K562 (cell line): ENCODE data around the gene CRABP2. TPM values are rescaled to one million over a fixed set of nuclear protein-coding genes. Genes with fewer than 3 reads are reported as not detected.

ENCODE experiments used
- ATAC-seq: fragments of 200-7000 bp; cut with Tn5 transposase; 3 replicates; pipeline ENCODE4 v1.9.1; 2020; ENCODE audit warnings: moderate library complexity
- BruUV-seq: library from RNA; stranded (reverse); fragments of 400-500 nt; replicated peaks from 2 replicates; lab custom pipeline; 2021; lab: Mats Ljungman, UMichigan
- CTCF ChIA-PET: fragments of 300-600 bp; formaldehyde crosslinking; extraction: SDS; loops from one replicate; lab custom pipeline; 2021; ENCODE audit warnings: low intra/inter-chr PET ratio; lab: Yijun Ruan, JAX
- POLR2A ChIA-PET: fragments of 300-600, 350-650 bp; sonication (Branson Sonifier 250); formaldehyde crosslinking; extraction: SDS; loops from one replicate; lab custom pipeline; 2021; ENCODE audit warnings: antibody characterized with exemption, inconsistent platforms; lab: Yijun Ruan, JAX
- DNase-seq, 4 experiments: peaks; one replicate each; pipeline versions ENCODE4 v3.0.0 to v3.0.0-alpha.2; 2011 to 2018; ENCODE audit warnings: low spot score in 3 of 4, mixed read lengths in 3 of 4; ENCODE audit errors: extremely low read depth in 1 of 4
- FAIRE-seq: peaks from 2 replicates; lab custom pipeline; 2011; peaks lifted over from hg19 to GRCh38; lab: Jason Lieb, UNC
- H2AFZ ChIP-seq: 2 replicates; pipeline ENCODE4 v1.6.0; 2011; ENCODE audit warnings: low read depth, low read length, control low read depth, inconsistent platforms
- H3K27ac ChIP-seq: fragments of 200-600 bp; 3 replicates; pipeline ENCODE4 v1.8.0; 2011; ENCODE audit warnings: low read depth, mild to moderate bottlenecking, control low read depth, inconsistent platforms, low read length, moderate library complexity, mixed read lengths; ENCODE audit errors: extremely low read depth
- H3K27me3 ChIP-seq, 2 experiments: fragments of 300-600 bp in 1 of 2; 2 replicates in 1 of 2; 3 replicates in 1 of 2; pipeline versions ENCODE4 v1.6.0 to v1.8.0; 2011; ENCODE audit warnings: inconsistent platforms in 2 of 2, low read length in 2 of 2, mild to moderate bottlenecking in 1 of 2, mixed read lengths in 1 of 2, moderate library complexity in 1 of 2; ENCODE audit not compliant: control insufficient read depth in 2 of 2, insufficient read depth in 2 of 2
- H3K36me3 ChIP-seq: fragments of 300-600 bp; 3 replicates; pipeline ENCODE4 v1.8.0; 2011; ENCODE audit warnings: mild to moderate bottlenecking, low read length, inconsistent platforms; ENCODE audit not compliant: control insufficient read depth, insufficient read depth
- H3K4me1 ChIP-seq, 2 experiments: fragments of 200-600 bp in 1 of 2; replicated peaks in 1 of 2; 2 replicates in 1 of 2; 3 replicates in 1 of 2; pipeline versions ENCODE4 v1.5.1 to v1.8.0; 2011; ENCODE audit warnings: inconsistent platforms in 2 of 2, low read length in 2 of 2, mild to moderate bottlenecking in 1 of 2, mixed read lengths in 1 of 2, moderate library complexity in 1 of 2; ENCODE audit not compliant: control insufficient read depth in 2 of 2, insufficient read depth in 2 of 2
- H3K4me2 ChIP-seq: 2 replicates; pipeline ENCODE4 v1.6.1; 2011; ENCODE audit warnings: low read length, control low read depth, inconsistent platforms, mixed read lengths; ENCODE audit not compliant: insufficient read depth
- H3K4me3 ChIP-seq: fragments of 200-600 bp; sonication (generic), shearing (Covaris generic); 2 replicates; pipeline ENCODE4 v1.5.1; 2016; ENCODE audit warnings: control low read depth, inconsistent platforms
- H3K79me2 ChIP-seq: fragments of 200-600 bp; 3 replicates; pipeline ENCODE4 v1.8.0; 2011; ENCODE audit warnings: low read length, inconsistent platforms; ENCODE audit not compliant: control insufficient read depth, insufficient read depth
- H3K9ac ChIP-seq, 2 experiments: 2 replicates each; pipeline versions ENCODE4 v1.6.0 to v1.6.1; 2011; ENCODE audit warnings: low read depth in 2 of 2, low read length in 2 of 2, control low read depth in 1 of 2, inconsistent platforms in 1 of 2, mild to moderate bottlenecking in 1 of 2, mixed read lengths in 1 of 2; ENCODE audit not compliant: insufficient read depth in 1 of 2
- H3K9me1 ChIP-seq: one replicate; pipeline ENCODE4 v1.6.0; 2011; ENCODE audit warnings: inconsistent platforms, mild to moderate bottlenecking, low read length, moderate library complexity; ENCODE audit not compliant: control insufficient read depth, insufficient read depth
- H3K9me3 ChIP-seq: replicated peaks from 2 replicates; pipeline ENCODE4 v1.5.1; 2011; ENCODE audit warnings: low read depth, low read length, inconsistent platforms; ENCODE audit not compliant: control insufficient read depth, insufficient read depth
- H4K20me1 ChIP-seq: replicated peaks from 2 replicates; pipeline ENCODE4 v1.6.1; 2011; ENCODE audit warnings: low read length, inconsistent platforms, mixed read lengths; ENCODE audit not compliant: control insufficient read depth, insufficient read depth
- BRCA1 ChIP-seq, 2 experiments: fragments of 450-650 bp in 1 of 2; sonication (generic) in 1 of 2; formaldehyde crosslinking in 1 of 2; IDR thresholded peaks; 2 replicates each; pipeline versions ENCODE4 v1.5.0 to v1.6.1; 2017 to 2020; ENCODE audit warnings: mild to moderate bottlenecking in 1 of 2, missing genetic modification reagents in 1 of 2
- GTF2F1 ChIP-seq: IDR thresholded peaks from 2 replicates; pipeline ENCODE4 v1.6.1; 2011; ENCODE audit warnings: low read depth, low read length, improper control_type of control experiment
- HMG20B ChIP-seq: fragments of 250-450 bp; sonication (Bioruptor Pico); IDR thresholded peaks from 2 replicates; pipeline ENCODE4 v1.5.0; 2021; ENCODE audit warnings: mild to moderate bottlenecking
- NFIC ChIP-seq: fragments of 450-650 bp; IDR thresholded peaks from 2 replicates; pipeline ENCODE4 v1.6.1; 2017; ENCODE audit warnings: mild to moderate bottlenecking, inconsistent platforms
- NR2C2 ChIP-seq, 2 experiments: fragments of 200-800 bp in 1 of 2; sonication (Bioruptor generic) in 1 of 2; sonication (generic) in 1 of 2; formaldehyde crosslinking in 1 of 2; IDR thresholded peaks; 2 replicates each; pipeline versions ENCODE4 v1.6.1 to v1.8.0; 2016 to 2022; ENCODE audit warnings: mild to moderate bottlenecking in 1 of 2, missing compliant biosample characterization in 1 of 2, missing genetic modification characterization in 1 of 2, missing genetic modification reagents in 1 of 2
- ZNF140 ChIP-seq: fragments of 250-450 bp; sonication (Bioruptor Pico); IDR thresholded peaks from 2 replicates; pipeline ENCODE4 v1.8.0; 2021; ENCODE audit warnings: moderate library complexity, mild to moderate bottlenecking, inconsistent platforms
- ZNF699 ChIP-seq: fragments of 250-450 bp; sonication (Bioruptor Pico); IDR thresholded peaks from 2 replicates; pipeline ENCODE4 v1.8.0; 2021; ENCODE audit warnings: mild to moderate bottlenecking, moderate library complexity; ENCODE audit not compliant: insufficient replicate concordance
- ZNF785 ChIP-seq: fragments of 250-450 bp; sonication (Bioruptor Pico); IDR thresholded peaks from 2 replicates; pipeline ENCODE4 v1.4.0; 2020; ENCODE audit warnings: mild to moderate bottlenecking
- WGBS: fragments of 100-300 bp; shearing (Covaris generic); methylation state at CpG from one replicate; pipeline ENCODE4 v1.1.6; 2016; ENCODE audit warnings: low coverage, mixed read lengths; ENCODE audit not compliant: insufficient coverage; ENCODE audit errors: missing lambda C conversion rate; 5-methylcytosine and 5-hydroxymethylcytosine counted together
- in situ Hi-C: fragments of 300-500 bp; cut with MboI; formaldehyde crosslinking; loops from 4 replicates; pipeline ENCODE4 v1.15.0; 2018; ENCODE audit warnings: inconsistent platforms, mixed read lengths
- intact Hi-C: fragments of 100-400 bp; cut with micrococcal nuclease; formaldehyde crosslinking; loops from 2 replicates; pipeline ENCODE4 v1.14.2; 2022
- polyA plus RNA-seq, 8 experiments: library from polyadenylated mRNA; depleted of rRNA in 4 of 8; stranded (reverse) in 5 of 8; unstranded in 3 of 8; fragments of >200 nt; fragmentation: Nextera tagmentation in 2 of 8; fragmentation: Illumina TruSeq in 1 of 8; extraction: Ambion mirVana in 2 of 8; extraction: Trizol in 1 of 8; gene quantifications; 2 replicates each; pipeline versions ENCODE4 v1.2.1 to v1.2.3, GENCODE V29; 2011 to 2014; ENCODE audit warnings: inconsistent platforms in 1 of 8, missing spikeins in 1 of 8
- total RNA-seq, 7 experiments: library from RNA; depleted of rRNA in 6 of 7; stranded (reverse); fragments of >200 nt in 6 of 7; fragmentation: Illumina TruSeq in 2 of 7; extraction: Trizol in 2 of 7; gene quantifications; 2 replicates each; pipeline versions ENCODE4 v1.2.1 to v1.2.3, GENCODE V29; 2011 to 2021; ENCODE audit warnings: low replicate concordance in 1 of 7
- TF ChIP-seq, protein P1 (sequence below): fragments of 250-450 bp; sonication (Bioruptor Pico); IDR thresholded peaks from 2 replicates; pipeline ENCODE4 v1.4.0; 2020; ENCODE audit warnings: mild to moderate bottlenecking

Gene CRABP2
- total and polyA plus RNA-seq, 9 of the 15 experiments (the other 6 are each of a cell fraction or from before 2014, with no cell fraction given): 0.30 to 2.5 (median 0.82) TPM

DNA sequence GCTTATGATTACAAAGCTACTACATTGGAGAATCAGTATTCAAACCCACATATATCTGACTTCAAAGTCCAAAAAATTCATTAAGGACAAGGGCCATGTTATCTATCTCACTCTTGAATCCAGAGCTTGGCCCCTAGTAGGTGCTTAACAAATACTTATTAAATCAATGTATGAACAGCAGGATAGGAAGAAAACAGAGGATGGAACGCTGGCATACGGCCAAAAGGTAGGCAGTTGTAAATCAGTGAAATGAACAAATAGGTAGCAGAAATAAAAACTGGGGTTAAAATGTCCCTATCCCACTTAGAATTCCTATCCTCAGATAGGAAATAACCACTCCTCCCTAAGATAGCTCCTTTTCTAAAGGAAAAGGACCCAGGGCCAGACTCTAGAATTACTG is 33.5 kb upstream of the CRABP2 start:
- ATAC-seq (no peak), FAIRE-seq (peak; percentile 23), DNase-seq (no peak)
- Histone ChIP-seq H3K27ac (no peak overlapping the region), H3K27me3 (no peaks in the 10 kb centered on the region), H3K9me3 (no peaks in the 10 kb centered on the region), H3K36me3 (peaks cover 70% of the 10 kb centered on the region; the same call in 2 of the 3 replicates), H2AFZ (no peak overlapping the region), H3K79me2 (peaks cover 26% of the 10 kb centered on the region), H3K4me2 (no peak overlapping the region), H3K9ac (no peak overlapping the region; a peak in 1 of 4 replicates), H4K20me1 (no peaks in the 10 kb centered on the region), H3K4me3 (no peak overlapping the region), H3K4me1 (peaks cover 12 to 18% of the 10 kb centered on the region in 2 experiments), H3K9me1 (no peaks in the 10 kb centered on the region)
- in situ Hi-C loops (loop anchor here (25.0 kb wide), 1 partner anchor 1427 kb away; the partner anchor contains the start of genes FDPS, PKLR and RUSC1), intact Hi-C loops (no loop called here)
- BruUV-seq: no TSS peak
- WGBS: 97% methylated on average over 2 of the region's 2 CpGs
- TF ChIP-seq ZNF699: no peak
- peak; percentile 72 for TF ChIP-seq NFIC
- ChIA-PET POLR2A (interaction anchor here (0.6 to 1.6 kb wide), 3 partner anchors 10 to 28 kb away, joined by 4 to 8 read pairs (median 5); partner anchors contain the start of genes ISG20L2, METTL25B and PRCC), CTCF (no interaction called here)

DNA sequence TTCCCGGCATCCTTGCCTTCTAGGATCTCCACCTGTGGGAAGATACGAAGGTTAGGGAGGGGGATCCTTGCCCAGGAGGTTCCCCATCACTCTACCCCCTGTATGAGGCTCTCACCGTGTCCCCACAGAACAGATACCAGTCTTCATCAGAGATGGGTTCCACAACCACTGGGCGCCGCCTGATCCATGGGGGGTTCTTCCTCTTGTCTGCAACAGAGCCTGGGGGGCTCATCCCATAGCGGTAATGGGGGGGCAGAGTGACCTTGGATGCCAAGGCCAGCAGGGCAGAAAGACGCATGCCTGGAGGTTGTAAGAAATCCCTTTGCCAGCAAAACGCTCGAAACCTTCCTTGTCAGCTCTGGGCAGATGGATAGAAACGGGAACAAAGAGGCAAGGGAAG is 33.0 kb upstream of the CRABP2 start:
- Histone ChIP-seq H2AFZ (no peak overlapping the region), H3K9me3 (no peaks in the 10 kb centered on the region), H3K9ac (no peak overlapping the region), H3K4me3 (no peak overlapping the region), H3K27ac (no peak overlapping the region), H3K79me2 (peaks cover 23% of the 10 kb centered on the region), H3K4me1 (peaks cover 10 to 18% of the 10 kb centered on the region in 2 experiments), H3K4me2 (no peak overlapping the region), H3K9me1 (no peaks in the 10 kb centered on the region), H3K27me3 (no peaks in the 10 kb centered on the region), H3K36me3 (peaks cover 70% of the 10 kb centered on the region; the same call in 2 of the 3 replicates), H4K20me1 (no peaks in the 10 kb centered on the region)
- intact Hi-C loops (no loop called here), in situ Hi-C loops (loop anchor here (25.0 kb wide), 1 partner anchor 1426 kb away; the partner anchor contains the start of genes FDPS, PKLR and RUSC1)
- ChIA-PET POLR2A (interaction anchor here (1.1 to 1.6 kb wide), 2 partner anchors 10 to 29 kb away, joined by 5 to 8 read pairs; partner anchors contain the start of genes ISG20L2, METTL25B and PRCC), CTCF (interaction anchor here (0.6 kb wide), 1 partner anchor 190 kb away, joined by 3 read pairs; no protein-coding TSS in a partner anchor)
- 91% methylated on average over 10 of the region's 10 CpGs for WGBS
- no peak for DNase-seq
- no TSS peak for BruUV-seq
- no peak for ATAC-seq
- FAIRE-seq: no peak
- TF ChIP-seq ZNF785 (CRISPR knock-in tag): no peak
- no peak for TF ChIP-seq BRCA1 (IDR thresholded peaks at IDR 0.05)
- no peak for TF ChIP-seq BRCA1 (CRISPR knock-in tag; IDR thresholded peaks at IDR 0.05)
- TF ChIP-seq GTF2F1: no peak
- no peak for TF ChIP-seq HMG20B (CRISPR knock-in tag)
- no peak for TF ChIP-seq NR2C2 (CRISPR knock-in tag; IDR thresholded peaks at IDR 0.05)
- no peak for TF ChIP-seq NR2C2 (tag; IDR thresholded peaks at IDR 0.05)
- TF ChIP-seq, protein P1, sequence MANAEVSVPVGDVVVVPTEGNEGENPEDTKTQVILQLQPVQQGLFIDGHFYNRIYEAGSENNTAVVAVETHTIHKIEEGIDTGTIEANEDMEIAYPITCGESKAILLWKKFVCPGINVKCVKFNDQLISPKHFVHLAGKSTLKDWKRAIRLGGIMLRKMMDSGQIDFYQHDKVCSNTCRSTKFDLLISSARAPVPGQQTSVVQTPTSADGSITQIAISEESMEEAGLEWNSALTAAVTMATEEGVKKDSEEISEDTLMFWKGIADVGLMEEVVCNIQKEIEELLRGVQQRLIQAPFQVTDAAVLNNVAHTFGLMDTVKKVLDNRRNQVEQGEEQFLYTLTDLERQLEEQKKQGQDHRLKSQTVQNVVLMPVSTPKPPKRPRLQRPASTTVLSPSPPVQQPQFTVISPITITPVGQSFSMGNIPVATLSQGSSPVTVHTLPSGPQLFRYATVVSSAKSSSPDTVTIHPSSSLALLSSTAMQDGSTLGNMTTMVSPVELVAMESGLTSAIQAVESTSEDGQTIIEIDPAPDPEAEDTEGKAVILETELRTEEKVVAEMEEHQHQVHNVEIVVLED (CRISPR knock-in tag): no peak
- no peak for TF ChIP-seq ZNF140 (CRISPR knock-in tag)
